22Rv1 (cell line): Measurements from ENCODE around the gene PRDM2.

Experiments
- CTCF ChIP-seq: fragments of 450-650 bp; IDR thresholded peaks from 2 replicates; pipeline ENCODE4 v1.5.1; 2017; ENCODE audit warnings: mild to moderate bottlenecking
- ZFX ChIP-seq: fragments of 450-650 bp; IDR thresholded peaks from 2 replicates; pipeline ENCODE4 v1.6.1; 2017; ENCODE audit warnings: antibody characterized with exemption, borderline replicate concordance

DNA sequence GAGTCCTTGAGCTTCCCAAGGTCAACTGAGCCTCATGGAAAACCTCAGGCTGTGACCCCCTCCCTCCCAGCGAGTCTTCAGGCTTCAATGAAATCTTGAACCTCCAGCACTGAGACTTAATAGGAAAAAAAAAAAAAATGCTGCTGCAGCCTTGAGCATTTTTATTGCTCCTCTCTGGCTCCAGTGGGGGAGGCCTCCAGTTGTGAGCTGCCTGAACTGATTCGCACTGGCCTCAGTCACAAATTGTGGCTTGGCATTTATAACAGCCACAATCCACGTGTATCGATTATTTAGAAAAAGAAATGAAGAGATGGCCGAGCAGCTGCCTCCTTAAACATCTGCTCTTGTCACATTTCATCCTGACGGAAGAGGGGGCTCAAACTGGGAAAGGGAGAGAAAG lies 173.0 kb downstream of the PRDM2 start:
- TF ChIP-seq CTCF (no peak), ZFX (no peak)
